ENCODE results near the gene EPHA3. TPM values are rescaled to one million over a fixed set of nuclear protein-coding genes. Genes with fewer than 3 reads are reported as not detected.

EPHA3 gene
- total RNA-seq, 3 donors from 2014 or later (not counting 1 experiment from before 2014, with no cell fraction given), result not detected

DNA sequence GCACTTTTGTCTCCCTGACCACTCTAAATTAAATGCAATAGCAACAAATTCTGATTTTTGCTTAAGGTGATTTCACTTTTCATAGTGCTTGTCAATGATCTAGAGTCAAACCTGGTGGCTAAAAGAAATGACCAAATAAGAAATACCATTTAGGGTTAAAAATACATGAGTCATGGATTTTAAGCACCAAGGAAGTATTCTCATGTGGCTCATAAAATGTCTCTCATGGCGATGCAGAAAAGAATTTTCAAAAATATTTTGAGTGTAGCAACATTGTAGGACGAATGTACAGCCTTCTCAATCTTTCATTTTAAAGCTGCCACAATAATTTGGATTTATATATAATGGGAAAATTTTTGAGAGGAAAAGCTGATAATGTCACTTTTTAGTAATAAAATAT is 193.6 kb downstream of the EPHA3 start:
- H3K4me1 Mint-ChIP-seq, result no peaks in the 10 kb centered on the region
- no peaks in the 10 kb centered on the region for H3K36me3 Mint-ChIP-seq
- H3K27ac Mint-ChIP-seq, result no peak overlapping the region
- Histone ChIP-seq H3K36me3 (ENCODE audit: control insufficient read depth, insufficient read depth, low read length) (no peaks in the 10 kb centered on the region), H3K27ac (ENCODE audit: low read length) (no peak overlapping the region), H3K9me3 (ENCODE audit: control insufficient read depth, insufficient read depth, low read length) (peaks cover 4% of the 10 kb centered on the region), H3K4me1 (ENCODE audit: control insufficient read depth, insufficient read depth, low read length) (no peaks in the 10 kb centered on the region), H3K27me3 (ENCODE audit: control insufficient read depth, insufficient read depth, low read length) (no peaks in the 10 kb centered on the region), H3K4me3 (ENCODE audit: low read length) (no peak overlapping the region)
- ATAC-seq (no peak), DNase-seq (no peak)
- TF ChIP-seq, protein P1, sequence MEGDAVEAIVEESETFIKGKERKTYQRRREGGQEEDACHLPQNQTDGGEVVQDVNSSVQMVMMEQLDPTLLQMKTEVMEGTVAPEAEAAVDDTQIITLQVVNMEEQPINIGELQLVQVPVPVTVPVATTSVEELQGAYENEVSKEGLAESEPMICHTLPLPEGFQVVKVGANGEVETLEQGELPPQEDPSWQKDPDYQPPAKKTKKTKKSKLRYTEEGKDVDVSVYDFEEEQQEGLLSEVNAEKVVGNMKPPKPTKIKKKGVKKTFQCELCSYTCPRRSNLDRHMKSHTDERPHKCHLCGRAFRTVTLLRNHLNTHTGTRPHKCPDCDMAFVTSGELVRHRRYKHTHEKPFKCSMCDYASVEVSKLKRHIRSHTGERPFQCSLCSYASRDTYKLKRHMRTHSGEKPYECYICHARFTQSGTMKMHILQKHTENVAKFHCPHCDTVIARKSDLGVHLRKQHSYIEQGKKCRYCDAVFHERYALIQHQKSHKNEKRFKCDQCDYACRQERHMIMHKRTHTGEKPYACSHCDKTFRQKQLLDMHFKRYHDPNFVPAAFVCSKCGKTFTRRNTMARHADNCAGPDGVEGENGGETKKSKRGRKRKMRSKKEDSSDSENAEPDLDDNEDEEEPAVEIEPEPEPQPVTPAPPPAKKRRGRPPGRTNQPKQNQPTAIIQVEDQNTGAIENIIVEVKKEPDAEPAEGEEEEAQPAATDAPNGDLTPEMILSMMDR (IDR thresholded peaks at IDR 0.05), result no peak
- WGBS (ENCODE audit: insufficient coverage), result 100% methylated on average over 1 of the region's 2 CpGs
- no peaks in the 10 kb centered on the region for H3K27me3 Mint-ChIP-seq (ENCODE audit: low read depth in 2 of 2)
- H3K9me3 Mint-ChIP-seq, result peaks cover 13 to 26% of the 10 kb centered on the region in 2 donors
- intact Hi-C loops (cut with micrococcal nuclease), result no loop called here
- no peak overlapping the region for H3K4me3 Mint-ChIP-seq

DNA sequence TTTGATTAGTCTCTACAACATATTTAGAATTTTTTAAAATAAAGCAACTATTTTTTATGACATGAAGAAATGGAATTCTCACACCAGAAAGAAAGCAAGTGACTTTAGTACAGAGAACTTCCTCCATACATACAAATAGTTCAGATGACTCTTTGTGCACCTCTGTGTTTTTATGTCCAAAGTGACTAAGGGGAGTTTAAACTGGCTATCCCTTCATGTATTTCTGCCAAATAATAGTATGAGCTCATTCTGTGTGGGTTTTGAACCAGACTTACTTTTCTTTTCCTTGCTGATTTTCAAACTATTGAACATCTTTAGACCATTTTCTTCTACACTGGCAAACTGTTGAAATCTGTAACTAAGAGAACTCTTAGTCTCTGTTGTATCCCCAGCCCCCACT is 196.3 kb downstream of the EPHA3 start:
- Mint-ChIP-seq H3K27ac (no peak overlapping the region), H3K4me3 (no peak overlapping the region), H3K27me3 (ENCODE audit: low read depth in 2 of 2) (no peaks in the 10 kb centered on the region), H3K9me3 (peaks cover 11 to 21% of the 10 kb centered on the region in 2 donors), H3K4me1 (no peaks in the 10 kb centered on the region), H3K36me3 (no peaks in the 10 kb centered on the region)
- ATAC-seq, result no peak
- Histone ChIP-seq H3K27ac (ENCODE audit: low read length) (no peak overlapping the region), H3K36me3 (ENCODE audit: control insufficient read depth, insufficient read depth, low read length) (no peaks in the 10 kb centered on the region), H3K27me3 (ENCODE audit: control insufficient read depth, insufficient read depth, low read length) (no peaks in the 10 kb centered on the region), H3K4me1 (ENCODE audit: control insufficient read depth, insufficient read depth, low read length) (no peaks in the 10 kb centered on the region), H3K9me3 (ENCODE audit: control insufficient read depth, insufficient read depth, low read length) (no peaks in the 10 kb centered on the region), H3K4me3 (ENCODE audit: low read length) (no peak overlapping the region)
- no peak for DNase-seq
- TF ChIP-seq, protein P1 (IDR thresholded peaks at IDR 0.05), result no peak
- intact Hi-C loops (cut with micrococcal nuclease), result no loop called here

DNA sequence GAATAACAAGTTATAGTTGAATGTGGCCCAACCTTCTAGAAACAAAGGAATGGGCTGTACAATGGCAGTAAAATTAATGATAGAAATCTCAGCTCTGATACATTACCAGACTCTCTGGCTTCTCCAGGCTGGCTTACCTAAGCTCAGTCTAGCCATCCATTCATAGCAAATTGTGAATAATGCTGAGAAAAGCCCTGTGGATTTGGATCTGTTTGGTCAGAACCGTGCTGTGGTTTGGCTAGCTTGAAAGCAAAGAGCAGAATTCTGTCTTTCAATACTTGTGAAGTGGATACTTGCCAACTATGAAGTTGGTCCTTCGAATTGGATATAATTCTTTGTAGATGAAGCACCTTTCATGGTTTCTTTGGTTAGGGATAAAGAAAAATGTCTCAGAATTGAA is 199.1 kb downstream of the EPHA3 start:
- Histone ChIP-seq H3K9me3 (ENCODE audit: control insufficient read depth, insufficient read depth, low read length) (no peaks in the 10 kb centered on the region), H3K36me3 (ENCODE audit: control insufficient read depth, insufficient read depth, low read length) (no peaks in the 10 kb centered on the region), H3K27ac (ENCODE audit: low read length) (no peak overlapping the region), H3K27me3 (ENCODE audit: control insufficient read depth, insufficient read depth, low read length) (no peaks in the 10 kb centered on the region), H3K4me3 (ENCODE audit: low read length) (no peak overlapping the region), H3K4me1 (ENCODE audit: control insufficient read depth, insufficient read depth, low read length) (no peaks in the 10 kb centered on the region)
- Mint-ChIP-seq H3K9me3 (peaks cover 12 to 16% of the 10 kb centered on the region in 2 donors), H3K4me3 (no peak overlapping the region), H3K36me3 (no peaks in the 10 kb centered on the region), H3K27ac (no peak overlapping the region), H3K27me3 (ENCODE audit: low read depth in 2 of 2) (no peaks in the 10 kb centered on the region), H3K4me1 (no peaks in the 10 kb centered on the region)
- DNase-seq (no peak), ATAC-seq (no peak)
- TF ChIP-seq, protein P1 (IDR thresholded peaks at IDR 0.05), result no peak
- WGBS (ENCODE audit: insufficient coverage), result 67% methylated on average over 1 of the region's 2 CpGs
- intact Hi-C loops (cut with micrococcal nuclease), result no loop called here

DNA sequence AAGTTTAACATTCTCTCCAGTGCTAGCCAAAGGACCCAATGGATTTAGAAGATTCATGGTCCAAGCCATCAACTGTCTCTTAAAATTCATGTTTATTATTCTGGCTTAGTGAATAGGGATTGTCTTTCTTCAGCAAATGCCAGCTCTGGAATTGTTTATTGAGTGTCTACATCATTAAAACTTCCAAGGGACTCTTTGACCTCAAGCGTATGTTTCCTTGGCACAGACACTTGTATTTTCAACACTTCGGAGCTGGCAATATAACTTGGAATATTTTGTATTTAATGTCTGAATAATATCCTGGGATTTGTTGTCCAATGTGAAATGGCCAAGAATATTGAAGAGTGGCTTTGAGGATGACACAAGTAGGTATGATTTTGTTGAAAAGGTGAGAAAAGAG is 204.2 kb downstream of the EPHA3 start:
- TF ChIP-seq, protein P1 (IDR thresholded peaks at IDR 0.05), result no peak
- H3K36me3 ChIP-seq (ENCODE audit: control insufficient read depth, insufficient read depth, low read length), result no peaks in the 10 kb centered on the region
- H3K4me3 ChIP-seq (ENCODE audit: low read length), result no peak overlapping the region
- H3K36me3 Mint-ChIP-seq, result no peaks in the 10 kb centered on the region
- no peak overlapping the region for H3K27ac ChIP-seq (ENCODE audit: low read length)
- no peak for DNase-seq
- intact Hi-C loops (cut with micrococcal nuclease), result no loop called here
- H3K27ac Mint-ChIP-seq, result no peak overlapping the region
- H3K27me3 Mint-ChIP-seq (ENCODE audit: low read depth in 2 of 2), result no peaks in the 10 kb centered on the region
- WGBS (ENCODE audit: insufficient coverage), result 94% methylated on average over 2 of the region's 2 CpGs
- no peaks in the 10 kb centered on the region for H3K4me1 ChIP-seq (ENCODE audit: control insufficient read depth, insufficient read depth, low read length)
- no peaks in the 10 kb centered on the region for H3K9me3 ChIP-seq (ENCODE audit: control insufficient read depth, insufficient read depth, low read length)
- peaks cover 12% of the 10 kb centered on the region in 2 donors for H3K9me3 Mint-ChIP-seq
- no peaks in the 10 kb centered on the region for H3K27me3 ChIP-seq (ENCODE audit: control insufficient read depth, insufficient read depth, low read length)
- no peak for ATAC-seq
- no peak overlapping the region for H3K4me3 Mint-ChIP-seq
- no peaks in the 10 kb centered on the region for H3K4me1 Mint-ChIP-seq
